ENCODE results near the gene RDH8.
"Not testable (repeated sequence)": the region's sequence is repeated elsewhere in the genome, so short reads cannot be mapped to it uniquely, and the experiment has no call there.

The RDH8 gene

GRCh38 chr19:10003271-10003670, 10.0 kb upstream of the RDH8 start:
- DNase-seq (ENCODE audit: low read depth, low spot score), result no peak
- no peak overlapping the region for H3K4me3 ChIP-seq (ENCODE audit: low read length)

- H3K4me3 ChIP-seq (ENCODE audit: low read length), result no peak overlapping the region
- DNase-seq (ENCODE audit: low read depth, low spot score), result no peak
Observed at GRCh38 chr19:10004617-10005016, 8.7 kb upstream of the RDH8 start.

- no peak overlapping the region for H3K4me3 ChIP-seq (ENCODE audit: low read length)
- DNase-seq (ENCODE audit: low read depth, low spot score), result no peak
Observed at GRCh38 chr19:10005632-10006334, 7.5 kb upstream of the RDH8 start.

GRCh38 chr19:10006335-10006708, 7.0 kb upstream of the RDH8 start:
- DNase-seq (ENCODE audit: low read depth, low spot score), result no peak

GRCh38 chr19:10006752-10007323, 6.4 kb upstream of the RDH8 start:
- no peak overlapping the region for H3K4me3 ChIP-seq (ENCODE audit: low read length)
- no peak for DNase-seq (ENCODE audit: low read depth, low spot score)

More at GRCh38 chr19:10006335-10006708, 7.0 kb upstream of the RDH8 start:
- no peak overlapping the region for H3K4me3 ChIP-seq (ENCODE audit: low read length)

- no peak for DNase-seq (ENCODE audit: low read depth, low spot score)
- H3K4me3 ChIP-seq (ENCODE audit: low read length), result no peak overlapping the region
Observed at GRCh38 chr19:10007371-10008183, 5.7 kb upstream of the RDH8 start.

GRCh38 chr19:10008184-10008765, 5.0 kb upstream of the RDH8 start:
- DNase-seq (ENCODE audit: low read depth, low spot score), result no peak
- H3K4me3 ChIP-seq (ENCODE audit: low read length), result no peak overlapping the region

GRCh38 chr19:10009714-10010224, 3.5 kb upstream of the RDH8 start:
- no peak overlapping the region for H3K4me3 ChIP-seq (ENCODE audit: low read length)
- DNase-seq (ENCODE audit: low read depth, low spot score), result no peak

- no peak for DNase-seq (ENCODE audit: low read depth, low spot score)
- H3K4me3 ChIP-seq (ENCODE audit: low read length), result no peak within 1 kb of the TSS
Observed at GRCh38 chr19:10010247-10010691, 3.0 kb upstream of the RDH8 start, which contains the start of gene COL5A3. Gene COL5A3 (minus strand): TSS chr19:10010504. CDS start chr19:10010385, 119 bp downstream.

- H3K4me3 ChIP-seq (ENCODE audit: low read length), result no peak overlapping the region
- DNase-seq (ENCODE audit: low read depth, low spot score), result no peak
Observed at GRCh38 chr19:10010939-10011338, 2.3 kb upstream of the RDH8 start.

GRCh38 chr19:10011974-10012373, 1.3 kb upstream of the RDH8 start:
- H3K4me3 ChIP-seq (ENCODE audit: low read length), result no peak overlapping the region
- DNase-seq (ENCODE audit: low read depth, low spot score), result no peak

- DNase-seq (ENCODE audit: low read depth, low spot score), result no peak
- no peak overlapping the region for H3K4me3 ChIP-seq (ENCODE audit: low read length)
Observed at GRCh38 chr19:10013834-10014618, 743 bp downstream of the RDH8 start.

GRCh38 chr19:10018263-10018662, 5.0 kb downstream of the RDH8 start:
- no peak overlapping the region for H3K4me3 ChIP-seq (ENCODE audit: low read length)
- DNase-seq (ENCODE audit: low read depth, low spot score), result no peak

GRCh38 chr19:10018786-10019185, 5.5 kb downstream of the RDH8 start:
- H3K4me3 ChIP-seq (ENCODE audit: low read length), result no peak overlapping the region
- no peak for DNase-seq (ENCODE audit: low read depth, low spot score)

GRCh38 chr19:10019246-10019645, 6.0 kb downstream of the RDH8 start:
- no peak overlapping the region for H3K4me3 ChIP-seq (ENCODE audit: low read length)
- DNase-seq (ENCODE audit: low read depth, low spot score), result no peak

GRCh38 chr19:10020851-10021250, 7.6 kb downstream of the RDH8 start:
- no peak overlapping the region for H3K4me3 ChIP-seq (ENCODE audit: low read length)
- DNase-seq (ENCODE audit: low read depth, low spot score), result no peak

- no peak overlapping the region for H3K4me3 ChIP-seq (ENCODE audit: low read length)
- DNase-seq (ENCODE audit: low read depth, low spot score), result no peak
Observed at GRCh38 chr19:10021446-10021845, 8.2 kb downstream of the RDH8 start.

GRCh38 chr19:10021863-10022262, 8.6 kb downstream of the RDH8 start:
- no peak for DNase-seq (ENCODE audit: low read depth, low spot score)
- H3K4me3 ChIP-seq (ENCODE audit: low read length), result no peak overlapping the region

GRCh38 chr19:10023096-10023495, 9.8 kb downstream of the RDH8 start:
- not testable (repeated sequence) for DNase-seq (ENCODE audit: low read depth, low spot score); H3K4me3 ChIP-seq (ENCODE audit: low read length)
